H1 (cell line): ENCODE measurements around the gene CAMKMT. TPM values are rescaled to one million over a fixed set of nuclear protein-coding genes. Genes with fewer than 3 reads are reported as not detected.

Experiments used
- CBX8 ChIP-seq: fragments of 300-800, 300-1000 bp; sonication (generic); IDR thresholded peaks from 2 replicates; pipeline ENCODE4 v1.7.1; 2016; ENCODE audit warnings: low read depth, low read length, borderline replicate concordance
- CHD7 ChIP-seq: fragments of 300-600 bp; sonication (generic); IDR thresholded peaks from 2 replicates; pipeline ENCODE4 v1.7.1; 2012; ENCODE audit warnings: low read length, moderate library complexity, mild to moderate bottlenecking, inconsistent platforms; ENCODE audit not compliant: insufficient replicate concordance
- polyA plus RNA-seq, 7 experiments: library from polyadenylated mRNA; depleted of rRNA in 3 of 7; stranded (reverse) in 5 of 7; unstranded in 2 of 7; fragments of >200 nt in 5 of 7; fragments of 200-250 nt in 2 of 7; gene quantifications; 1 replicate in 5 of 7; 2 replicates in 1 of 7; 4 replicates in 1 of 7; pipeline versions ENCODE4 v1.2.1 to v1.2.3, GENCODE V29; 2011 to 2013; ENCODE audit warnings: missing spikeins in 2 of 7, mixed read lengths in 2 of 7
- total RNA-seq: library from RNA; stranded (reverse); fragmentation: NEBNext Ultra II Directional; extraction: Animal tissue kit (Norgen Biotek cat#: 25700); gene quantifications from 2 replicates; pipeline ENCODE4 v1.2.1, GENCODE V29; 2021

The CAMKMT gene
- total and polyA plus RNA-seq, 2 of the 8 experiments (the other 6 are each of a cell fraction or from before 2014, with no cell fraction given), result 14.7 to 22.4 TPM

GRCh38 chr2:44817256-44817655, 455.5 kb downstream of the CAMKMT start (continued):
- no peak for TF ChIP-seq CHD7
- no peak for TF ChIP-seq CBX8
- TF ChIP-seq, all 59 proteins: peak for 0
